HCT116 (cell line): ENCODE results near the gene FCSK. TPM values are rescaled to one million over a fixed set of nuclear protein-coding genes. Genes with fewer than 3 reads are reported as not detected.

Experiments used
- ATAC-seq: fragments of 200-7000 bp; cut with Tn5 transposase; 2 replicates; pipeline ENCODE4 v1.9.1; 2020; ENCODE audit warnings: mild to moderate bottlenecking, moderate library complexity
- BruUV-seq: library from RNA; stranded (reverse); fragments of 400-500 nt; replicated peaks from 2 replicates; lab custom pipeline; 2021; lab: Mats Ljungman, UMichigan
- CTCF ChIA-PET: fragments of 300-600 bp; sonication (Branson Sonifier 250); formaldehyde crosslinking; loops from one replicate; lab custom pipeline; 2021; ENCODE audit warnings: antibody characterized with exemption; lab: Charles Lee
- POLR2A ChIA-PET: fragments of 300-600, 350-600 bp; sonication (Branson Sonifier 250); formaldehyde crosslinking; loops from one replicate; lab custom pipeline; 2021; ENCODE audit warnings: antibody characterized with exemption; lab: Charles Lee
- RAD21 ChIA-PET, 2 experiments: fragments of 300-600 bp; sonication (Branson Sonifier 250); formaldehyde crosslinking; loops; one replicate each; lab custom pipeline; 2023; ENCODE audit warnings: low total read pairs in 2 of 2; ENCODE audit not compliant: uncharacterized antibody in 2 of 2, unreplicated experiment in 2 of 2, low non-redundant PET in 1 of 2; lab: Charles Lee
- DNase-seq: peaks from one replicate; pipeline ENCODE4 v3.0.0-alpha.2; 2010; ENCODE audit warnings: low read depth, low spot score
- H2AFZ ChIP-seq: fragments of 200-600 bp; shearing (Covaris generic), sonication (generic); 2 replicates; pipeline ENCODE4 v1.6.1; 2017; ENCODE audit warnings: low read depth, mixed run types, mixed read lengths, antibody characterized with exemption, low read length; ENCODE audit not compliant: poor library complexity, severe bottlenecking
- H3K27ac ChIP-seq: 2 replicates; pipeline ENCODE4 v1.5.1; 2012; ENCODE audit warnings: low read depth, low read length
- H3K27me3 ChIP-seq: fragments of 200-600 bp; sonication (generic); 2 replicates; pipeline ENCODE4 v1.6.1; 2016; ENCODE audit warnings: mixed run types, low read length, mixed read lengths; ENCODE audit not compliant: insufficient read depth
- H3K36me3 ChIP-seq, 2 experiments: fragments of 200-500 bp in 1 of 2; fragments of 200-600 bp in 1 of 2; sonication (Bioruptor generic) in 1 of 2; sonication (generic) in 1 of 2; 2 replicates each; pipeline versions ENCODE4 v1.5.1 to v1.6.1; 2014 to 2016; ENCODE audit warnings: low read length in 2 of 2, inconsistent platforms in 1 of 2, mixed read lengths in 1 of 2, mixed run types in 1 of 2; ENCODE audit not compliant: insufficient read depth in 2 of 2, control insufficient read depth in 1 of 2
- H3K4me1 ChIP-seq, 2 experiments: fragments of 200-600 bp in 1 of 2; sonication (generic) in 1 of 2; 2 replicates each; pipeline versions ENCODE4 v1.5.1 to v1.6.1; 2012 to 2017; ENCODE audit warnings: low read length in 2 of 2, inconsistent platforms in 1 of 2, mild to moderate bottlenecking in 1 of 2, mixed read lengths in 1 of 2, mixed run types in 1 of 2, moderate library complexity in 1 of 2; ENCODE audit not compliant: insufficient read depth in 2 of 2, control insufficient read depth in 1 of 2
- H3K4me2 ChIP-seq: fragments of 200-600 bp; sonication (generic); 2 replicates; pipeline ENCODE4 v1.6.1; 2017; ENCODE audit warnings: mixed run types, low read length, mixed read lengths
- H3K4me3 ChIP-seq, 2 experiments: fragments of 200-600 bp in 1 of 2; sonication (generic) in 1 of 2; replicated peaks in 1 of 2; 2 replicates each; pipeline ENCODE4 v1.5.1; 2011 to 2016; ENCODE audit warnings: low read length in 2 of 2, control low read depth in 1 of 2, low read depth in 1 of 2, mild to moderate bottlenecking in 1 of 2, mixed read lengths in 1 of 2, mixed run types in 1 of 2
- H3K79me2 ChIP-seq: fragments of 200-600 bp; sonication (generic); 2 replicates; pipeline ENCODE4 v1.6.1; 2017; ENCODE audit warnings: mild to moderate bottlenecking, mixed run types, low read length, moderate library complexity, mixed read lengths; ENCODE audit not compliant: insufficient read depth
- H3K9ac ChIP-seq: fragments of 200-600 bp; sonication (generic); 2 replicates; pipeline ENCODE4 v1.6.1; 2016; ENCODE audit warnings: low read length, mixed read lengths
- H3K9me2 ChIP-seq: fragments of 200-600 bp; sonication (generic), shearing (Covaris generic); 2 replicates; pipeline ENCODE4 v1.6.1; 2017; ENCODE audit warnings: mixed run types, mild to moderate bottlenecking, moderate library complexity; ENCODE audit not compliant: insufficient read depth
- H3K9me3 ChIP-seq, 2 experiments: fragments of 200-500 bp in 1 of 2; fragments of 200-600 bp in 1 of 2; sonication (Bioruptor generic) in 1 of 2; sonication (generic) in 1 of 2; 2 replicates each; pipeline ENCODE4 v1.6.1; 2014 to 2017; ENCODE audit warnings: low read length in 2 of 2, mixed read lengths in 2 of 2, inconsistent platforms in 1 of 2, low read depth in 1 of 2, mild to moderate bottlenecking in 1 of 2, mixed run types in 1 of 2, moderate library complexity in 1 of 2; ENCODE audit not compliant: control insufficient read depth in 1 of 2, insufficient read depth in 1 of 2
- H4K20me1 ChIP-seq: fragments of 200-600 bp; sonication (generic), shearing (Covaris generic); 2 replicates; pipeline ENCODE4 v1.6.1; 2017; ENCODE audit warnings: mixed run types, mild to moderate bottlenecking, moderate library complexity; ENCODE audit not compliant: insufficient read depth
- CBX3 ChIP-seq: IDR thresholded peaks from 2 replicates; pipeline ENCODE4 v1.6.1; 2012; ENCODE audit warnings: low read depth
- EGR1 ChIP-seq: IDR thresholded peaks from 2 replicates; pipeline ENCODE4 v1.6.1; 2012; ENCODE audit warnings: low read depth
- ELF1 ChIP-seq: IDR thresholded peaks from 2 replicates; pipeline ENCODE4 v1.6.1; 2012; ENCODE audit warnings: low read depth, borderline replicate concordance
- EZH2 ChIP-seq: fragments of 200-600 bp; sonication (generic); IDR thresholded peaks from 2 replicates; pipeline ENCODE4 v1.6.1; 2017; ENCODE audit warnings: antibody characterized with exemption, mixed run types
- FOSL1 ChIP-seq: IDR thresholded peaks from 2 replicates; pipeline ENCODE4 v1.6.1; 2012; ENCODE audit warnings: low read depth
- JUND ChIP-seq: IDR thresholded peaks from 2 replicates; pipeline ENCODE4 v1.6.1; 2012
- MAX ChIP-seq: IDR thresholded peaks from 2 replicates; pipeline ENCODE4 v1.6.1; 2012
- POLR2A ChIP-seq: IDR thresholded peaks from 2 replicates; pipeline ENCODE4 v1.7.0; 2011; ENCODE audit warnings: borderline replicate concordance; ENCODE audit not compliant: insufficient read depth, insufficient read length; ENCODE audit errors: extremely low read depth
- POLR2AphosphoS5 ChIP-seq: IDR thresholded peaks from 2 replicates; pipeline ENCODE4 v1.6.1; 2011; ENCODE audit warnings: mild to moderate bottlenecking, low read depth, low read length, moderate library complexity
- SP1 ChIP-seq: IDR thresholded peaks from 2 replicates; pipeline ENCODE4 v1.6.1; 2012; ENCODE audit warnings: low read depth
- SRF ChIP-seq: IDR thresholded peaks from 2 replicates; pipeline ENCODE4 v1.6.1; 2012; ENCODE audit warnings: low read depth
- TCF7L2 ChIP-seq: IDR thresholded peaks from 2 replicates; pipeline ENCODE4 v1.7.0; 2011; ENCODE audit warnings: borderline replicate concordance, inconsistent platforms; ENCODE audit not compliant: insufficient read depth, insufficient read length; ENCODE audit errors: extremely low read depth
- ZBTB33 ChIP-seq: IDR thresholded peaks from 2 replicates; pipeline ENCODE4 v1.6.1; 2011; ENCODE audit warnings: mild to moderate bottlenecking, low read length, moderate library complexity; ENCODE audit not compliant: insufficient replicate concordance; ENCODE audit errors: extremely low read depth
- ZFX ChIP-seq: fragments of 450-650 bp; IDR thresholded peaks from 2 replicates; pipeline ENCODE4 v1.6.1; 2017
- intact Hi-C: fragments of 100-400 bp; cut with micrococcal nuclease; formaldehyde crosslinking; loops from 2 replicates; pipeline ENCODE4 v1.10.0; 2022
- total RNA-seq: library from RNA; stranded (reverse); gene quantifications from one replicate; pipeline ENCODE4 v1.2.1, GENCODE V29; 2021; ENCODE audit not compliant: unreplicated experiment
- TF ChIP-seq, protein P1 (sequence below): IDR thresholded peaks from 2 replicates; pipeline ENCODE4 v1.6.1; 2012; ENCODE audit warnings: low read depth

FCSK gene
- total RNA-seq, 1 experiment from 2014 or later, result 17.1 TPM

DNA sequence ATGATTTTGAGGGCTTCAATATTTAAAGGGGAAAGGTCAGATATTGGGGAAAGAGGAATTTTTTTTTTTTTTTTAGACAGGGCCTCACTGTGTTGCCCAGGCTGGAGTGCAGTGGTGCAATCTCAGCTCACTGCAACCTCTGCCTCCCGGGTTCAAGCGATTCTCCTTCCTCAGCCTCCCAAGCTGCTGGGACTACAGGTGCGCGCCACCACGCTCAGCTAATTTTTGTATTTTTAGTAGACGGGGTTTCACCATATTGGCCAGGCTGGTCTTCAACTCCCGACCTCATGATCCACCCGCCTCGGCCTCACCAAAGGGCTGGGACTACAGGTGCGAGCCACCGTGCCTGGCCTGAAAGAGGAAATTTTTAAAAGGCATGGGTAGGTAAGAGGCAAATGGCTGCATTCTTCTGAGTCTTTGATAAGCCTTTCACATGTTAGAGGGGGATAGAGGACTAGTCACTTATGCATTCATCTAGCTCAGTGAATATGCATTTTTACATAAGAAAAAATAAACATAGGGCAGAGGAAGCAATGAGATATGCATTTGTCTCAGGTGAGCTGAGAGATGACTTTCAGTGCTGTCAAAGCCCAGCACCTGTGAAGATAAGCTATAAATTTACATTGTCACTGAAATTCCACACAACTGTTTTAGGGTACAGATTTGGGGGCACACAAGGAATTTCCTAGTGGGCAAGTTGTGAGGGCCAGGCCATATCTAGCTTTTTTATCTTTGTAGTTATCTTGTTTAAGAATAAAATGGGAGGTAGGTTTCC, 1.1 kb upstream of the FCSK start:
- H3K27ac ChIP-seq, result peak overlapping the region; percentile 96
- TSS peak; percentile 82 for BruUV-seq
- H3K9me2 ChIP-seq, result no peaks in the 10 kb centered on the region
- peak overlapping the region; percentile 92 for H2AFZ ChIP-seq
- H3K4me2 ChIP-seq, result peak overlapping the region; percentile 81
- ATAC-seq (no peak), DNase-seq (no peak)
- H3K36me3 ChIP-seq, result no peaks in the 10 kb centered on the region
- no peaks in the 10 kb centered on the region for H3K27me3 ChIP-seq
- ChIA-PET CTCF (interaction anchor here (0.7 to 1.4 kb wide), 5 partner anchors 20 to 222 kb away, joined by 3 to 4 read pairs (median 3); no protein-coding TSS in a partner anchor), POLR2A (interaction anchor here (0.9 to 2.5 kb wide), 4 partner anchors 10 to 72 kb away, joined by 3 to 12 read pairs (median 4); partner anchors contain the start of gene ST3GAL2), RAD21 (no interaction called here)
- no peaks in the 10 kb centered on the region for H3K9me3 ChIP-seq
- H4K20me1 ChIP-seq, result no peaks in the 10 kb centered on the region
- H3K79me2 ChIP-seq, result no peaks in the 10 kb centered on the region
- peaks cover 3 to 20% of the 10 kb centered on the region in 2 experiments; a peak in 2 of 4 replicates for H3K4me1 ChIP-seq
- intact Hi-C loops, result no loop called here
- TF ChIP-seq EGR1 (no peak), TCF7L2 (no peak), EZH2 (no peak), ZBTB33 (no peak), ELF1 (no peak), SRF (no peak), ZFX (no peak), CBX3 (no peak), POLR2AphosphoS5 (no peak), JUND (no peak), FOSL1 (no peak), SP1 (no peak), MAX (no peak), POLR2A (no peak)
- TF ChIP-seq, protein P1, sequence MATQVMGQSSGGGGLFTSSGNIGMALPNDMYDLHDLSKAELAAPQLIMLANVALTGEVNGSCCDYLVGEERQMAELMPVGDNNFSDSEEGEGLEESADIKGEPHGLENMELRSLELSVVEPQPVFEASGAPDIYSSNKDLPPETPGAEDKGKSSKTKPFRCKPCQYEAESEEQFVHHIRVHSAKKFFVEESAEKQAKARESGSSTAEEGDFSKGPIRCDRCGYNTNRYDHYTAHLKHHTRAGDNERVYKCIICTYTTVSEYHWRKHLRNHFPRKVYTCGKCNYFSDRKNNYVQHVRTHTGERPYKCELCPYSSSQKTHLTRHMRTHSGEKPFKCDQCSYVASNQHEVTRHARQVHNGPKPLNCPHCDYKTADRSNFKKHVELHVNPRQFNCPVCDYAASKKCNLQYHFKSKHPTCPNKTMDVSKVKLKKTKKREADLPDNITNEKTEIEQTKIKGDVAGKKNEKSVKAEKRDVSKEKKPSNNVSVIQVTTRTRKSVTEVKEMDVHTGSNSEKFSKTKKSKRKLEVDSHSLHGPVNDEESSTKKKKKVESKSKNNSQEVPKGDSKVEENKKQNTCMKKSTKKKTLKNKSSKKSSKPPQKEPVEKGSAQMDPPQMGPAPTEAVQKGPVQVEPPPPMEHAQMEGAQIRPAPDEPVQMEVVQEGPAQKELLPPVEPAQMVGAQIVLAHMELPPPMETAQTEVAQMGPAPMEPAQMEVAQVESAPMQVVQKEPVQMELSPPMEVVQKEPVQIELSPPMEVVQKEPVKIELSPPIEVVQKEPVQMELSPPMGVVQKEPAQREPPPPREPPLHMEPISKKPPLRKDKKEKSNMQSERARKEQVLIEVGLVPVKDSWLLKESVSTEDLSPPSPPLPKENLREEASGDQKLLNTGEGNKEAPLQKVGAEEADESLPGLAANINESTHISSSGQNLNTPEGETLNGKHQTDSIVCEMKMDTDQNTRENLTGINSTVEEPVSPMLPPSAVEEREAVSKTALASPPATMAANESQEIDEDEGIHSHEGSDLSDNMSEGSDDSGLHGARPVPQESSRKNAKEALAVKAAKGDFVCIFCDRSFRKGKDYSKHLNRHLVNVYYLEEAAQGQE, result no peak
- peak overlapping the region; percentile 79 for H3K9ac ChIP-seq
- peak overlapping the region; percentile 90 to 92 for H3K4me3 ChIP-seq
